Measurements from ENCODE around the gene TSLP.

TSLP gene

GRCh38 chr5:111058064-111058463 lies 13.4 kb upstream of the TSLP start:
- Histone ChIP-seq H2AFZ (ENCODE audit: low read depth, low read length) (no peak overlapping the region), H3K36me3 (replicated peaks; ENCODE audit: low read depth, low read length) (no peaks in the 10 kb centered on the region), H3K27ac (ENCODE audit: low read length) (no peak overlapping the region), H3K4me2 (ENCODE audit: low read length) (no peak overlapping the region), H3K4me1 (ENCODE audit: low read length) (no peaks in the 10 kb centered on the region), H3K27me3 (ENCODE audit: low read depth, low read length) (no peaks in the 10 kb centered on the region), H3K4me3 (ENCODE audit: low read length) (no peak overlapping the region), H3K79me2 (ENCODE audit: low read length) (no peaks in the 10 kb centered on the region), H3K9me3 (ENCODE audit: insufficient read depth, low read length) (no peaks in the 10 kb centered on the region), H4K20me1 (ENCODE audit: insufficient read depth, low read length) (no peaks in the 10 kb centered on the region), H3K9ac (ENCODE audit: low read length) (no peak overlapping the region)
- TF ChIP-seq CTCF (IDR thresholded peaks at IDR 0.05; ENCODE audit: low read depth, low read length) (no peak), EZH2phosphoT487 (IDR thresholded peaks at IDR 0.05; ENCODE audit: low read depth) (no peak)

- Histone ChIP-seq H4K20me1 (ENCODE audit: insufficient read depth, low read length) (no peaks in the 10 kb centered on the region), H3K27ac (ENCODE audit: low read length) (no peak overlapping the region), H2AFZ (ENCODE audit: low read depth, low read length) (no peak overlapping the region), H3K4me2 (ENCODE audit: low read length) (no peak overlapping the region), H3K36me3 (replicated peaks; ENCODE audit: low read depth, low read length) (no peaks in the 10 kb centered on the region), H3K4me1 (ENCODE audit: low read length) (no peaks in the 10 kb centered on the region), H3K4me3 (ENCODE audit: low read length) (no peak overlapping the region), H3K9me3 (ENCODE audit: insufficient read depth, low read length) (no peaks in the 10 kb centered on the region), H3K79me2 (ENCODE audit: low read length) (no peaks in the 10 kb centered on the region), H3K9ac (ENCODE audit: low read length) (no peak overlapping the region), H3K27me3 (ENCODE audit: low read depth, low read length) (no peaks in the 10 kb centered on the region)
- TF ChIP-seq CTCF (IDR thresholded peaks at IDR 0.05; ENCODE audit: low read depth, low read length) (no peak), EZH2phosphoT487 (IDR thresholded peaks at IDR 0.05; ENCODE audit: low read depth) (no peak)
These were observed 11.3 kb upstream of the TSLP start for GRCh38 chr5:111060169-111060568.

GRCh38 chr5:111061618-111062017 lies 9.9 kb upstream of the TSLP start:
- Histone ChIP-seq H3K9me3 (ENCODE audit: insufficient read depth, low read length) (no peaks in the 10 kb centered on the region), H3K79me2 (ENCODE audit: low read length) (no peaks in the 10 kb centered on the region), H3K27ac (ENCODE audit: low read length) (no peak overlapping the region), H2AFZ (ENCODE audit: low read depth, low read length) (no peak overlapping the region), H3K4me3 (ENCODE audit: low read length) (no peak overlapping the region), H3K4me1 (ENCODE audit: low read length) (no peaks in the 10 kb centered on the region), H4K20me1 (ENCODE audit: insufficient read depth, low read length) (no peaks in the 10 kb centered on the region), H3K27me3 (ENCODE audit: low read depth, low read length) (no peaks in the 10 kb centered on the region; the same call in 1 of the 2 replicates), H3K36me3 (replicated peaks; ENCODE audit: low read depth, low read length) (no peaks in the 10 kb centered on the region), H3K4me2 (ENCODE audit: low read length) (no peak overlapping the region), H3K9ac (ENCODE audit: low read length) (no peak overlapping the region)
- no peak for TF ChIP-seq EZH2phosphoT487 (IDR thresholded peaks at IDR 0.05; ENCODE audit: low read depth)
- no peak for TF ChIP-seq CTCF (IDR thresholded peaks at IDR 0.05; ENCODE audit: low read depth, low read length)

- H3K36me3 ChIP-seq (replicated peaks; ENCODE audit: low read depth, low read length): no peaks in the 10 kb centered on the region
- H3K9ac ChIP-seq (ENCODE audit: low read length): no peak overlapping the region
These were observed 7.7 kb upstream of the TSLP start for GRCh38 chr5:111063709-111064322.

More at GRCh38 chr5:111063709-111064322, 7.7 kb upstream of the TSLP start:
- Histone ChIP-seq H3K9me3 (ENCODE audit: insufficient read depth, low read length) (no peaks in the 10 kb centered on the region), H3K27me3 (ENCODE audit: low read depth, low read length) (peaks cover 15% of the 10 kb centered on the region), H2AFZ (ENCODE audit: low read depth, low read length) (no peak overlapping the region), H3K4me1 (ENCODE audit: low read length) (no peaks in the 10 kb centered on the region), H3K79me2 (ENCODE audit: low read length) (no peaks in the 10 kb centered on the region), H3K27ac (ENCODE audit: low read length) (no peak overlapping the region), H3K4me2 (ENCODE audit: low read length) (no peak overlapping the region), H4K20me1 (ENCODE audit: insufficient read depth, low read length) (no peaks in the 10 kb centered on the region), H3K4me3 (ENCODE audit: low read length) (no peak overlapping the region)
- no peak for TF ChIP-seq EZH2phosphoT487 (IDR thresholded peaks at IDR 0.05; ENCODE audit: low read depth)
- peak; percentile 69 for TF ChIP-seq CTCF (IDR thresholded peaks at IDR 0.05; ENCODE audit: low read depth, low read length)

Data from OCI-LY3 (cell line).